Endothelial cell of umbilical vein (primary cell): ENCODE measurements around the gene PRR19. TPM values are rescaled to one million over a fixed set of nuclear protein-coding genes. Genes with fewer than 3 reads are reported as not detected.

Experiments
- BruUV-seq: library from RNA; stranded (reverse); fragments of 400-500 nt; replicated peaks from 2 replicates; lab custom pipeline; 2021; lab: Mats Ljungman, UMichigan
- CTCF ChIA-PET: fragments of 300-600, 350-600 bp; sonication (Branson Sonifier 250); formaldehyde crosslinking; loops from one replicate; lab custom pipeline; 2021; ENCODE audit warnings: antibody characterized with exemption, inconsistent platforms; lab: Charles Lee
- POLR2A ChIA-PET: fragments of 300-600, 350-600 bp; sonication (Branson Sonifier 250); formaldehyde crosslinking; loops from one replicate; lab custom pipeline; 2021; ENCODE audit warnings: antibody characterized with exemption, inconsistent platforms; lab: Charles Lee
- DNase-seq: peaks from one replicate; pipeline ENCODE4 v3.0.0-alpha.2; 2011; ENCODE audit warnings: low read depth, low spot score
- FAIRE-seq: peaks from 2 replicates; lab custom pipeline; 2011; peaks lifted over from hg19 to GRCh38; lab: Jason Lieb, UNC
- H2AFZ ChIP-seq: 2 replicates; pipeline ENCODE4 v1.6.0; 2012; ENCODE audit warnings: low read depth, low read length, control low read depth, inconsistent platforms
- H3K27ac ChIP-seq: 2 replicates; pipeline ENCODE4 v1.5.1; 2011; ENCODE audit warnings: low read depth, mild to moderate bottlenecking, control low read depth, low read length, moderate library complexity; ENCODE audit not compliant: insufficient read depth
- H3K27me3 ChIP-seq, 2 experiments: 2 replicates each; pipeline versions ENCODE4 v1.6.0 to v1.6.1; 2011; ENCODE audit warnings: low read length in 2 of 2, mixed read lengths in 1 of 2; ENCODE audit not compliant: control insufficient read depth in 2 of 2, insufficient read depth in 2 of 2
- H3K36me3 ChIP-seq, 2 experiments: 2 replicates in 1 of 2; 3 replicates in 1 of 2; pipeline ENCODE4 v1.5.1; 2011; ENCODE audit warnings: low read length in 2 of 2, mild to moderate bottlenecking in 1 of 2, moderate library complexity in 1 of 2; ENCODE audit not compliant: control insufficient read depth in 2 of 2, insufficient read depth in 2 of 2; ENCODE audit errors: extremely low read depth in 1 of 2
- H3K4me1 ChIP-seq: 3 replicates; pipeline ENCODE4 v1.5.1; 2011; ENCODE audit warnings: mild to moderate bottlenecking, low read length; ENCODE audit not compliant: control insufficient read depth, insufficient read depth; ENCODE audit errors: extremely low read depth
- H3K4me2 ChIP-seq: 2 replicates; pipeline ENCODE4 v1.6.1; 2011; ENCODE audit warnings: low read length, control low read depth, mixed read lengths; ENCODE audit not compliant: insufficient read depth
- H3K4me3 ChIP-seq, 3 experiments: fragments of 200-600 bp in 1 of 3; sonication (generic), shearing (Covaris generic) in 1 of 3; replicated peaks in 1 of 3; 2 replicates each; pipeline ENCODE4 v1.5.1; 2011 to 2016; ENCODE audit warnings: control low read depth in 3 of 3, low read length in 3 of 3, mild to moderate bottlenecking in 2 of 3, inconsistent platforms in 1 of 3, low read depth in 1 of 3, moderate library complexity in 1 of 3; ENCODE audit not compliant: insufficient read depth in 1 of 3
- H3K79me2 ChIP-seq: 2 replicates; pipeline ENCODE4 v1.6.0; 2012; ENCODE audit warnings: low read length, inconsistent platforms; ENCODE audit not compliant: control insufficient read depth, insufficient read depth
- H3K9ac ChIP-seq: replicated peaks from 2 replicates; pipeline ENCODE3; 2011; ENCODE audit warnings: low read length, control low read depth; ENCODE audit not compliant: insufficient read depth; ENCODE audit errors: extremely low read depth
- H3K9me1 ChIP-seq: replicated peaks from 3 replicates; pipeline ENCODE4 v1.6.0; 2011; ENCODE audit warnings: mild to moderate bottlenecking, low read length; ENCODE audit not compliant: control insufficient read depth, insufficient read depth; ENCODE audit errors: extremely low read depth
- H3K9me3 ChIP-seq: replicated peaks from 2 replicates; pipeline ENCODE4 v1.5.1; 2012; ENCODE audit warnings: low read length, inconsistent platforms; ENCODE audit not compliant: control insufficient read depth, insufficient read depth
- H4K20me1 ChIP-seq: replicated peaks from 2 replicates; pipeline ENCODE3; 2011; ENCODE audit warnings: mild to moderate bottlenecking, low read length; ENCODE audit not compliant: control insufficient read depth, insufficient read depth; ENCODE audit errors: extremely low read depth
- CTCF ChIP-seq, 2 donors: IDR thresholded peaks; 1 replicate in 1 of 2; 2 replicates in 1 of 2; pipeline ENCODE4 v1.5.1; 2011; ENCODE audit warnings: low read length in 2 of 2, mild to moderate bottlenecking in 2 of 2, moderate library complexity in 2 of 2, control low read depth in 1 of 2, inconsistent platforms in 1 of 2, low read depth in 1 of 2; ENCODE audit not compliant: insufficient read depth in 1 of 2; ENCODE audit errors: extremely low read depth in 1 of 2
- EZH2 ChIP-seq: IDR thresholded peaks from 2 replicates; pipeline ENCODE4 v1.6.1; 2012; ENCODE audit warnings: borderline replicate concordance, low read depth, mild to moderate bottlenecking, moderate library complexity, low read length, inconsistent platforms; ENCODE audit not compliant: severe bottlenecking
- FOS ChIP-seq: IDR thresholded peaks from 2 replicates; pipeline ENCODE4 v1.6.1; 2011; ENCODE audit warnings: mild to moderate bottlenecking, low read length, moderate library complexity, borderline replicate concordance; ENCODE audit not compliant: insufficient read depth
- GATA2 ChIP-seq: IDR thresholded peaks from 2 replicates; pipeline ENCODE4 v1.7.0; 2011; ENCODE audit warnings: low read depth, mild to moderate bottlenecking, moderate library complexity, mixed read lengths, low read length; ENCODE audit not compliant: insufficient read length, insufficient read depth
- JUN ChIP-seq: IDR thresholded peaks from 2 replicates; pipeline ENCODE4 v1.6.1; 2011; ENCODE audit warnings: borderline replicate concordance, low read depth; ENCODE audit not compliant: insufficient read length, insufficient read depth
- MYC ChIP-seq: IDR thresholded peaks from one replicate; pipeline ENCODE4 v1.6.1; 2011; ENCODE audit warnings: mild to moderate bottlenecking, low read depth, low read length
- POLR2A ChIP-seq: IDR thresholded peaks from 2 replicates; pipeline ENCODE4 v1.6.1; 2012; ENCODE audit warnings: low read depth, mild to moderate bottlenecking, control low read depth, low read length
- POLR2AphosphoS5 ChIP-seq: IDR thresholded peaks from 2 replicates; pipeline ENCODE4 v1.6.1; 2012; ENCODE audit warnings: low read depth, mild to moderate bottlenecking, control low read depth, low read length, moderate library complexity; ENCODE audit not compliant: insufficient read depth
- dilution Hi-C: fragments of 300-500 bp; cut with MboI; formaldehyde crosslinking; loops from one replicate; pipeline ENCODE4 v1.15.0; 2019; ENCODE audit warnings: low sequenced_read_pairs; ENCODE audit not compliant: extremely low pct_ligation_motif_present
- intact Hi-C: fragments of 100-400 bp; cut with micrococcal nuclease; formaldehyde crosslinking; loops from one replicate; pipeline ENCODE4 v1.10.0; 2022
- polyA plus RNA-seq, 4 experiments: library from polyadenylated mRNA; depleted of rRNA in 3 of 4; stranded (reverse) in 3 of 4; unstranded in 1 of 4; fragments of >200 nt; gene quantifications; 2 replicates each; pipeline versions ENCODE4 v1.2.1 to v1.2.3, GENCODE V29; 2011 to 2012; ENCODE audit warnings: missing spikeins in 1 of 4
- total RNA-seq: library from RNA; stranded (reverse); gene quantifications from 2 replicates; pipeline ENCODE4 v1.2.3, GENCODE V29; 2021
- TF ChIP-seq, protein P1 (sequence below): IDR thresholded peaks from 2 replicates; pipeline ENCODE4 v1.6.1; 2011; ENCODE audit not compliant: insufficient read depth, insufficient read length

The PRR19 gene
- total and polyA plus RNA-seq, 2 donors (not counting 3 experiments of a cell fraction or from before 2014, with no cell fraction given): 1.0 to 1.4 TPM

DNA sequence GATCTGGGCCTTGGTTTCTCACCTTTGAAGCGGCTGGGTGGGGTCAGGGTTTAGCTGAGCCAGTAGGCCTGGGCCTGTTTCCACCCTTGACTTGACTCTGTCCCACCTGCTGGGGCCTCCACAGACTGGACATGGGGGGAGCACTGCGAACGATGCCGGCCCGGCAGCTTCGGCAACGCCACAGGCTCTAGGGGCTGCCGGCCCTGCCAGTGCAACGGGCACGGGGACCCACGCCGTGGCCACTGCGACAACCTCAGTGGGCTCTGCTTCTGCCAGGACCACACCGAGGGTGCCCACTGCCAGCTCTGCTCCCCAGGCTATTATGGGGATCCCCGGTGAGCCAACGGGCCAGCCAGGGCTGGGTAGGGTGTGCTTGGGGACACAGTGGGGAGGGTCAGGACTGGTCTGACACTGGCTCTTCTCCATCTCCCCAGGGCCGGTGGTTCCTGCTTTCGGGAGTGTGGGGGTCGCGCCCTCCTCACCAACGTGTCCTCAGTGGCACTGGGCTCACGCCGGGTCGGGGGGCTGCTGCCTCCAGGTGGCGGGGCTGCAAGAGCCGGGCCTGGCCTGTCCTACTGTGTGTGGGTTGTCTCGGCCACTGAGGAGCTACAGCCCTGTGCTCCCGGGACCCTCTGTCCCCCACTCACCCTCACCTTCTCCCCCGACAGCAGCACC lies 51.5 kb downstream of the PRR19 start:
- dilution Hi-C loops (no loop called here), intact Hi-C loops (no loop called here)
- ChIA-PET CTCF (interaction anchor here (1.0 kb wide), 1 partner anchor 10 kb away, joined by 3 read pairs; no protein-coding TSS in a partner anchor), POLR2A (no interaction called here)
- Histone ChIP-seq H2AFZ (no peak overlapping the region), H3K27ac (no peak overlapping the region), H3K9ac (no peak overlapping the region), H3K9me1 (no peaks in the 10 kb centered on the region), H3K9me3 (no peaks in the 10 kb centered on the region), H3K4me3 (no peak overlapping the region), H3K79me2 (no peaks in the 10 kb centered on the region), H3K4me1 (no peaks in the 10 kb centered on the region), H4K20me1 (no peaks in the 10 kb centered on the region), H3K4me2 (no peak overlapping the region), H3K36me3 (peaks cover 0 to 26% of the 10 kb centered on the region in 2 experiments), H3K27me3 (no peaks in the 10 kb centered on the region)
- no peak for TF ChIP-seq FOS
- no peak for TF ChIP-seq EZH2
- no peak for TF ChIP-seq POLR2AphosphoS5
- no peak for TF ChIP-seq POLR2A
- TF ChIP-seq, protein P1, sequence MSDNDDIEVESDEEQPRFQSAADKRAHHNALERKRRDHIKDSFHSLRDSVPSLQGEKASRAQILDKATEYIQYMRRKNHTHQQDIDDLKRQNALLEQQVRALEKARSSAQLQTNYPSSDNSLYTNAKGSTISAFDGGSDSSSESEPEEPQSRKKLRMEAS: no peak
- TF ChIP-seq GATA2: no peak
- no peak for TF ChIP-seq MYC
- TF ChIP-seq CTCF (IDR thresholded peaks at IDR 0.05; ENCODE audit: extremely low read depth in 1 of 2, insufficient read depth in 1 of 2, low read depth in 1 of 2, low read length in 2 of 2): no peak
- TF ChIP-seq JUN: no peak
- DNase-seq (no peak), FAIRE-seq (no peak)
- no TSS peak for BruUV-seq
